Measurements from ENCODE around the gene GPR157.

- no peak for TF ChIP-seq CTCF (IDR thresholded peaks at IDR 0.05)
- no peak for TF ChIP-seq POLR2A (IDR thresholded peaks at IDR 0.05; ENCODE audit: low read length)
- no peak for TF ChIP-seq REST (IDR thresholded peaks at IDR 0.05)
- TF ChIP-seq, protein P1, sequence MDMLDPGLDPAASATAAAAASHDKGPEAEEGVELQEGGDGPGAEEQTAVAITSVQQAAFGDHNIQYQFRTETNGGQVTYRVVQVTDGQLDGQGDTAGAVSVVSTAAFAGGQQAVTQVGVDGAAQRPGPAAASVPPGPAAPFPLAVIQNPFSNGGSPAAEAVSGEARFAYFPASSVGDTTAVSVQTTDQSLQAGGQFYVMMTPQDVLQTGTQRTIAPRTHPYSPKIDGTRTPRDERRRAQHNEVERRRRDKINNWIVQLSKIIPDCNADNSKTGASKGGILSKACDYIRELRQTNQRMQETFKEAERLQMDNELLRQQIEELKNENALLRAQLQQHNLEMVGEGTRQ (IDR thresholded peaks at IDR 0.05) = no peak
- no peak for TF ChIP-seq MAX (IDR thresholded peaks at IDR 0.05)
- no peak for TF ChIP-seq RAD21 (conservative IDR thresholded peaks at IDR 0.05 in 1 of 2, IDR thresholded peaks at IDR 0.05 in 1 of 2)
- no peak for TF ChIP-seq SMC3 (IDR thresholded peaks at IDR 0.05)
- TF ChIP-seq KDM1A (IDR thresholded peaks at IDR 0.05; ENCODE audit: low read depth) = no peak
- no peak for TF ChIP-seq JUN (IDR thresholded peaks at IDR 0.05)
These were observed 22.5 kb upstream of the GPR157 start for GRCh38 chr1:9151328-9151860.
